GM10266 (cell line): Measurements from ENCODE around the gene FAT3.

Experiments used
- DNase-seq: peaks from one replicate; pipeline ENCODE4 v3.0.0; 2012; ENCODE audit errors: extremely low spot score
- CTCF ChIP-seq: IDR thresholded peaks from 2 replicates; pipeline ENCODE4 v1.5.1; 2012; ENCODE audit warnings: mild to moderate bottlenecking, low read depth; ENCODE audit not compliant: control insufficient read depth, insufficient read depth; ENCODE audit errors: missing control alignments

The FAT3 gene

DNA sequence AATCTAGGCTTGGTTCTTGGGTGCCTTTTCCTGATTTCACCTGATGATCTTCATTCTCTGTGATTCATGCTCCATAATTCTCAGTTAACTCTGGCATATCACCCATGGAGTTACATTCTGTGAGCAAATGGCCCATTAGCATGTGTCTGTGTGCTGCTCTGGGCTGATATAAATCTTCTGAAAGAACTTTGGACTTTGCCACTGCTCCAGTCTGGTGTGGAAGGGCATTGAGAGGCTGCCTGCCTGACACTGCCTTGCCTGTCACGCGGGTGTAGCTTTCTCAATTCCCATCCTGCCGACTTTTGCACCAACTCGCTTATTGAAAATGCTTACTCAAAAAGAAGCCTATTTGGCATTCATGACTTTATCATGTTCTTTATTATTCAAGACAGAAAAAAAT lies 42.2 kb downstream of the FAT3 start:
- DNase-seq, result no peak
- no peak for TF ChIP-seq CTCF

DNA sequence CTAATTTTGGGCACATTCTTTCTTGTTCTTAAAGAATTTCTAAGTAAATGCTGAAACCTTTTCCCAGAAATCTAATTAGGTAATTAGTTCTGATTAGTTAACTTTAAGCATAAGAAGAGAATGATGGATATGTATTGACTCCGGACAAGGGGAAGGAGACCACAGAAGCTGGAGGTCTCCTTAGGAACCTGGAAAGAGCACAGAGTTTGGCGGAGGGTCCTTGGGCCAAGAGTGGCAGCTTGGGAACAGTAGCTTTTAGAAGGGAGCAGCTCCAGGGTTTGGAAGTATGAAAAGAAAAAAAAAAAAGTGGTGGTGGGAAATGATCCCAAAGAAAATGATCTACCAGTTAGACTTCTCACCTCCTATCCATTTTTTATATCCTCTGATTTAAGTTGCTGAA lies 42.7 kb downstream of the FAT3 start:
- no peak for TF ChIP-seq CTCF
- no peak for DNase-seq

DNA sequence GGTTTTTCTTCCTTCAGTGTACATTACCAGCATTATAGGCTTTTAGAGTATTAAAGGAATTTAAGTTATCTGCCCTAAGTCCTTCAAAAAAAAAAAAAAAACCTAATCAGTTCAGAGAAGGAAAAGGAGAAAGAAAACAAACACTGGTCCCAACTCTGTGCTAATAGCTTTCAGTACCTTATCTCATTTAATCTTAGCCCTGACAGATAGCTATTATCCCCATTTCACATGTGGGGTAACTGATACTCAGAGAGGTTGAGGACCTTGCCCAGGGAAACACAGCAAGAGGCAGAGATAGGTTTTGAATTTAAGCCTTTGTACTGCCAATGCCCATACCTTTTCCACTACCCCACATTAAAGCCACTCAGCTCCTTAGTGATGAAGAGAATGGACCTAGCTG lies 43.4 kb downstream of the FAT3 start:
- no peak for TF ChIP-seq CTCF
- DNase-seq, result no peak

- no peak for TF ChIP-seq CTCF
- DNase-seq, result no peak
Observed at GRCh38 chr11:92268546-92268945, 43.9 kb downstream of the FAT3 start.

DNA sequence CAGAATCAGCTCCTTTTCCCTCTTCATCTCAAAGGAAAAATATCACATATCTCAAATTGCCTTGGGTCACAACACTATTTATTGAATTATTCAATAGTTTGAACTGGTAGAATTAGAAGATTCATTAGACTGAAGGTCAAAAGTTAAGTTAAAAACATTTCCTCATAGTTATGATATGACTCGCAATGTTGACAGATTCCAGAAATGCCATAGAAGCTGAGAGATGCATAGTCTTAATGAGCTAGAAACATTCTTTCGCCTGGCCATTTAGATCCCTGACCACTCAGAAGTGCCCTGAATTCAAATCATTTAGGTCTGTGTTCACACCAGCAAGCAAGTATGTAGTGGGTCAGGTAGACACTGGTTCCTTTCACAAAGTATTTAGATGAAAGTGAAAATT lies 44.4 kb downstream of the FAT3 start:
- DNase-seq, result no peak
- no peak for TF ChIP-seq CTCF

DNA sequence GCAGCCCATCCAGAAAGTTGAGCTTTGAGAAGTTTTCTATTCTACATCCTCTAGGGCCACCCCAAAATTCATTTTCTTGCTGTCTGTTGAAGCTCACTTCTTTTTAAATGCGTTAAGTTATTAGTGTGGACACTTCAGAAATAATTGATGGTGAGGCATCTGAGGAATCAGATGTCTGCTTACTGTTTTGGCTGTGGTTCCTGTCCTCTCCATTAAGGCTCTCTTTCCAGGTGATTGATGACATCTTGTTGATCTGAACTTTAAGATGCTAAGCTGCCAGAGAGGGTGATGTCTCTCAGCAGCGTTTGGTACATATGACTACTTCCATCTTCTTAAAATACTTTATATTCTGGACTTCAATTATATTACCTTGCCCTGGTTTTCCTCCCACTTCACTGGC lies 45.2 kb downstream of the FAT3 start:
- no peak for TF ChIP-seq CTCF
- no peak for DNase-seq

GRCh38 chr11:92272651-92273050 lies 48.0 kb downstream of the FAT3 start:
- no peak for DNase-seq

More at GRCh38 chr11:92272651-92273050, 48.0 kb downstream of the FAT3 start:
- TF ChIP-seq CTCF, result no peak
